ENCODE data around the gene TBR1.

GRCh38 chr2:161388146-161388779 lies 27.8 kb upstream of the TBR1 start:
- TF ChIP-seq CTCF (IDR thresholded peaks at IDR 0.05) (no peak), POLR2AphosphoS5 (IDR thresholded peaks at IDR 0.05; ENCODE audit: insufficient read depth in 1 of 2, low read depth in 1 of 2) (no peak)

Data from vagina (tissue), 2 donors.